GM18873 (cell line): ENCODE data around the gene MUC5B.
"Not testable (repeated sequence)": the region's sequence is repeated elsewhere in the genome, so short reads cannot be mapped to it uniquely, and the experiment has no call there.

Source experiments
- ATAC-seq: cut with Tn5 transposase; IDR thresholded peaks from one replicate; pipeline ENCODE4 v1.9.1; 2021; ENCODE audit warnings: mild to moderate bottlenecking, moderate library complexity, moderate number of reproducible peaks; ENCODE audit not compliant: unreplicated experiment, low FRiP score

Gene MUC5B

GRCh38 chr11:1222491-1223345 is at the start of gene MUC5B:
MUC5B (plus strand) TSS chr11:1223066; CDS start chr11:1223124, 58 bp downstream.
- ATAC-seq, result no peak

- ATAC-seq, result not testable (repeated sequence)
These were observed 49.5 kb upstream of the MUC5B start for GRCh38 chr11:1173396-1173795.

- ATAC-seq, result no peak
These were observed 48.2 kb upstream of the MUC5B start for GRCh38 chr11:1174441-1175370.

- no peak for ATAC-seq
These were observed 47.2 kb upstream of the MUC5B start for GRCh38 chr11:1175461-1176223.

- ATAC-seq, result no peak
These were observed 46.4 kb upstream of the MUC5B start for GRCh38 chr11:1176224-1177019.

GRCh38 chr11:1177020-1177770 is 45.7 kb upstream of the MUC5B start:
- no peak for ATAC-seq

GRCh38 chr11:1177771-1178090 is 45.1 kb upstream of the MUC5B start:
- ATAC-seq, result no peak

GRCh38 chr11:1178201-1178885 is 44.5 kb upstream of the MUC5B start:
- no peak for ATAC-seq

- no peak for ATAC-seq
These were observed 44.0 kb upstream of the MUC5B start for GRCh38 chr11:1178906-1179305.

GRCh38 chr11:1179641-1180040 is 43.2 kb upstream of the MUC5B start:
- no peak for ATAC-seq

- ATAC-seq, result no peak
These were observed 42.7 kb upstream of the MUC5B start for GRCh38 chr11:1180171-1180570.

GRCh38 chr11:1180947-1181391 is 41.9 kb upstream of the MUC5B start:
- no peak for ATAC-seq

- no peak for ATAC-seq
These were observed 41.4 kb upstream of the MUC5B start for GRCh38 chr11:1181420-1181819.

- no peak for ATAC-seq
These were observed 40.9 kb upstream of the MUC5B start for GRCh38 chr11:1181853-1182535.

- not testable (repeated sequence) for ATAC-seq
These were observed 38.7 kb upstream of the MUC5B start for GRCh38 chr11:1184139-1184538.

GRCh38 chr11:1188451-1189130 is 34.3 kb upstream of the MUC5B start:
- ATAC-seq, result not testable (repeated sequence)

- ATAC-seq, result not testable (repeated sequence)
These were observed 33.0 kb upstream of the MUC5B start for GRCh38 chr11:1189816-1190215.
